Body of pancreas (tissue), 4 donors: ENCODE results near the gene PACS1. TPM values are rescaled to one million over a fixed set of nuclear protein-coding genes. Genes with fewer than 3 reads are reported as not detected.

ENCODE experiments used
- ATAC-seq: fragments of 150-250 bp; one replicate; pipeline ENCODE4 v1.9.1; 2016
- DNase-seq, 4 donors: peaks; one replicate each; pipeline ENCODE4 v3.0.0-alpha.2; 2019
- H3K27ac ChIP-seq, 4 donors: fragments of 200-600 bp; sonication (generic); 1 replicate in 3 of 4; 2 replicates in 1 of 4; pipeline versions ENCODE4 v1.5.1 to v1.6.1; 2016 to 2019; ENCODE audit warnings: mild to moderate bottlenecking in 1 of 4, mixed read lengths in 1 of 4, moderate library complexity in 1 of 4
- H3K27me3 ChIP-seq, 2 donors: fragments of 200-600 bp; sonication (generic); one replicate each; pipeline ENCODE4 v1.6.0; 2016; ENCODE audit warnings: mild to moderate bottlenecking in 1 of 2
- H3K36me3 ChIP-seq, 2 donors: fragments of 200-600 bp; sonication (generic); replicated peaks in 1 of 2; 2 replicates each; pipeline ENCODE4 v1.5.1; 2016; ENCODE audit warnings: low read depth in 2 of 2; ENCODE audit not compliant: insufficient read depth in 1 of 2
- H3K4me1 ChIP-seq: fragments of 200-600 bp; sonication (generic); one replicate; pipeline ENCODE4 v1.6.0; 2016
- H3K4me3 ChIP-seq, 2 donors: fragments of 200-600 bp; sonication (generic); 1 replicate in 1 of 2; 2 replicates in 1 of 2; pipeline ENCODE4 v1.5.1; 2016 to 2019
- H3K9me3 ChIP-seq, 3 donors: fragments of 200-600 bp; sonication (generic); 1 replicate in 2 of 3; 2 replicates in 1 of 3; pipeline ENCODE4 v1.5.1; 2016
- CTCF ChIP-seq, 7 experiments: fragments of 450-650 bp in 4 of 7; fragments of 200-600 bp in 3 of 7; sonication (generic) in 3 of 7; IDR thresholded peaks; one replicate each; pipeline ENCODE4 v1.5.1; 2016 to 2019; ENCODE audit warnings: antibody characterized with exemption in 7 of 7
- POLR2A ChIP-seq, 3 donors: fragments of 450-650 bp; IDR thresholded peaks; one replicate each; pipeline ENCODE4 v1.6.1; 2016; ENCODE audit warnings: antibody characterized with exemption in 3 of 3, mild to moderate bottlenecking in 2 of 3
- WGBS, 2 donors: methylation state at CpG; one replicate each; pipeline ENCODE4 v1.1.5; 2017; 5-methylcytosine and 5-hydroxymethylcytosine counted together
- intact Hi-C: fragments of 100-400 bp; cut with DNase I; formaldehyde crosslinking; loops from one replicate; pipeline ENCODE4 v1.15.1; 2023
- total RNA-seq, 2 donors: library from RNA; depleted of rRNA; stranded (reverse); fragments of >200 nt; gene quantifications; one replicate each; pipeline ENCODE4 v1.1.0, GENCODE V29; 2016

PACS1 gene
- total RNA-seq, 2 donors from 2014 or later = 17.5 to 19.7 TPM

GRCh38 chr11:66287889-66288670, 218.0 kb downstream of the PACS1 start:
- H3K4me3 ChIP-seq = peak overlapping the region; percentile 65 to 66
- peaks cover 0 to 2% of the 10 kb centered on the region in 2 donors for H3K36me3 ChIP-seq
- H3K4me1 ChIP-seq = peaks cover 45% of the 10 kb centered on the region
- peak overlapping the region; percentile 96 to 99 (median 98) for H3K27ac ChIP-seq
- DNase-seq (peak in 1 of 4 donors; percentile 28), ATAC-seq (no peak)
- intact Hi-C loops = no loop called here
- TF ChIP-seq CTCF (IDR thresholded peaks at IDR 0.05) (no peak), POLR2A (IDR thresholded peaks at IDR 0.05) (no peak)
- H3K27me3 ChIP-seq = no peaks in the 10 kb centered on the region
- no peaks in the 10 kb centered on the region for H3K9me3 ChIP-seq
- 28 to 32% methylated on average over 17 to 20 of the region's 20 CpGs for WGBS, 2 donors

- Histone ChIP-seq H3K9me3 (no peaks in the 10 kb centered on the region), H3K4me3 (peak within 1 kb of the TSS; percentile 65 to 66), H3K27ac (peak within 1 kb of the TSS; percentile 96 to 99 (median 98)), H3K4me1 (peaks cover 45% of the 10 kb centered on the region), H3K27me3 (no peaks in the 10 kb centered on the region), H3K36me3 (peaks cover 0 to 2% of the 10 kb centered on the region in 2 donors)
- DNase-seq = peak; percentile 99 to 100 (median 100)
- ATAC-seq = peak; percentile 95
- TF ChIP-seq CTCF (IDR thresholded peaks at IDR 0.05) (peak in 2 of 7 experiments; percentile 9 to 23), POLR2A (IDR thresholded peaks at IDR 0.05) (peak; percentile 96 to 97 (median 97))
- WGBS, 2 donors = 0% methylated on average over 1 to 86 of the region's 87 CpGs
- intact Hi-C loops = no loop called here
Observed at GRCh38 chr11:66288671-66289547, 218.8 kb downstream of the PACS1 start, which contains the start of gene YIF1A. TSS of gene YIF1A (minus strand) at chr11:66289143. CDS start at chr11:66288985, 158 bp downstream.

GRCh38 chr11:66289548-66290329, 219.7 kb downstream of the PACS1 start:
- H3K36me3 ChIP-seq = no peaks in the 10 kb centered on the region
- H3K9me3 ChIP-seq = no peaks in the 10 kb centered on the region
- intact Hi-C loops = no loop called here
- 9 to 17% methylated on average over 9 to 36 of the region's 36 CpGs for WGBS, 2 donors
- ATAC-seq (peak; percentile 41), DNase-seq (peak; percentile 79 to 82 (median 80))
- TF ChIP-seq POLR2A (IDR thresholded peaks at IDR 0.05) (no peak), CTCF (IDR thresholded peaks at IDR 0.05) (no peak)
- H3K27me3 ChIP-seq = no peaks in the 10 kb centered on the region
- peak overlapping the region; percentile 34 to 40 for H3K4me3 ChIP-seq
- H3K27ac ChIP-seq = peak overlapping the region; percentile 96 to 99 (median 98)
- peaks cover 45% of the 10 kb centered on the region for H3K4me1 ChIP-seq

- 39 to 64% methylated on average over 2 of the region's 2 CpGs for WGBS, 2 donors
- H3K36me3 ChIP-seq = no peaks in the 10 kb centered on the region
- ATAC-seq (no peak), DNase-seq (no peak)
- H3K4me1 ChIP-seq = peaks cover 45% of the 10 kb centered on the region
- TF ChIP-seq POLR2A (IDR thresholded peaks at IDR 0.05) = no peak
- TF ChIP-seq CTCF (IDR thresholded peaks at IDR 0.05) = no peak
- H3K9me3 ChIP-seq = no peaks in the 10 kb centered on the region
- H3K27ac ChIP-seq = peak overlapping the region in 2 of 4 donors; percentile 96 to 99
- H3K4me3 ChIP-seq = no peak overlapping the region
- intact Hi-C loops = no loop called here
- no peaks in the 10 kb centered on the region for H3K27me3 ChIP-seq
Observed at GRCh38 chr11:66290330-66290621, 220.2 kb downstream of the PACS1 start.
